ENCODE measurements around the gene EFCAB11. TPM values are rescaled to one million over a fixed set of nuclear protein-coding genes. Genes with fewer than 3 reads are reported as not detected.

Gene EFCAB11
- total and polyA plus RNA-seq, 2 experiments from 2014 or later, result 7.7 to 24.6 TPM

- TF ChIP-seq ETS1 (IDR thresholded peaks at IDR 0.05) (no peak), NANOG (IDR thresholded peaks at IDR 0.05; ENCODE audit: borderline replicate concordance) (no peak), REST (IDR thresholded peaks at IDR 0.05; ENCODE audit: unreplicated experiment) (no peak), EZH2phosphoT487 (IDR thresholded peaks at IDR 0.05; ENCODE audit: unreplicated experiment) (no peak), STAT1 (IDR thresholded peaks at IDR 0.05; ENCODE audit: unreplicated experiment) (no peak), CREB1 (CRISPR knock-in tag; IDR thresholded peaks at IDR 0.05; ENCODE audit: low read depth) (no peak)
Measured at GRCh38 chr14:89781046-89781445, 173.5 kb downstream of the EFCAB11 start (continued).

GRCh38 chr14:89779707-89780106, 174.8 kb downstream of the EFCAB11 start:
- H2AFZ ChIP-seq, result no peak overlapping the region
- Mint-ChIP-seq H3K4me3 (no peak overlapping the region), H3K27ac (no peak overlapping the region), H3K36me3 (ENCODE audit: low read depth) (no peaks in the 10 kb centered on the region), H3K9me3 (no peaks in the 10 kb centered on the region), H3K27me3 (ENCODE audit: insufficient read depth, low read depth, poor library complexity) (peaks cover 3% of the 10 kb centered on the region), H3K4me1 (peaks cover 7% of the 10 kb centered on the region; the same call in 2 of the 3 replicates)
- H3K27ac ChIP-seq (ENCODE audit: low read depth), result no peak overlapping the region
- peaks cover 3% of the 10 kb centered on the region; the same call in 1 of the 2 replicates for H3K9me2 ChIP-seq (ENCODE audit: insufficient read depth)
- no peaks in the 10 kb centered on the region for H3K36me3 ChIP-seq (ENCODE audit: insufficient read depth)
- DNase-seq (ENCODE audit: low spot score), result peak; percentile 70
- H3K4me1 ChIP-seq (ENCODE audit: insufficient read depth), result no peaks in the 10 kb centered on the region
- TF ChIP-seq STAT1 (IDR thresholded peaks at IDR 0.05; ENCODE audit: unreplicated experiment) (no peak), CTCF (conservative IDR thresholded peaks at IDR 0.05; ENCODE audit: low read depth in 2 of 2) (peak; percentile 47 to 68)
- peak; percentile 88 for ATAC-seq
- no peaks in the 10 kb centered on the region for H3K27me3 ChIP-seq (ENCODE audit: insufficient read depth)
- no peaks in the 10 kb centered on the region for H4K20me1 ChIP-seq (replicated peaks; ENCODE audit: insufficient read depth)
- H3F3A ChIP-seq (replicated peaks; ENCODE audit: low read depth), result no peaks in the 10 kb centered on the region
- no peaks in the 10 kb centered on the region for H3K79me2 ChIP-seq (replicated peaks; ENCODE audit: insufficient read depth)
- no peak overlapping the region for H3K4me2 ChIP-seq
- H3K4me3 ChIP-seq, result no peak overlapping the region

GRCh38 chr14:89775946-89776345, 178.6 kb downstream of the EFCAB11 start:
- Histone ChIP-seq H3K4me3 (no peak overlapping the region), H3K9me2 (ENCODE audit: insufficient read depth) (peaks cover 3% of the 10 kb centered on the region; the same call in 1 of the 2 replicates), H3K79me2 (replicated peaks; ENCODE audit: insufficient read depth) (no peaks in the 10 kb centered on the region), H3K4me1 (ENCODE audit: insufficient read depth) (peaks cover 12% of the 10 kb centered on the region), H3K36me3 (ENCODE audit: insufficient read depth) (no peaks in the 10 kb centered on the region), H3K27ac (ENCODE audit: low read depth) (no peak overlapping the region), H3K27me3 (ENCODE audit: insufficient read depth) (no peaks in the 10 kb centered on the region), H3F3A (replicated peaks; ENCODE audit: low read depth) (no peaks in the 10 kb centered on the region), H2AFZ (no peak overlapping the region), H3K4me2 (no peak overlapping the region), H4K20me1 (replicated peaks; ENCODE audit: insufficient read depth) (no peaks in the 10 kb centered on the region)
- no peaks in the 10 kb centered on the region for H3K36me3 Mint-ChIP-seq (ENCODE audit: low read depth)
- H3K9me3 Mint-ChIP-seq, result no peaks in the 10 kb centered on the region
- DNase-seq (ENCODE audit: low spot score) (no peak), ATAC-seq (no peak)
- H3K27ac Mint-ChIP-seq, result no peak overlapping the region
- peaks cover 29% of the 10 kb centered on the region for H3K4me1 Mint-ChIP-seq
- TF ChIP-seq JUNB (IDR thresholded peaks at IDR 0.05; ENCODE audit: unreplicated experiment), result no peak
- no peak for TF ChIP-seq CREB1 (CRISPR knock-in tag; IDR thresholded peaks at IDR 0.05; ENCODE audit: low read depth)
- TF ChIP-seq EZH2 (IDR thresholded peaks at IDR 0.05; ENCODE audit: low read depth, unreplicated experiment), result no peak
- no peak for TF ChIP-seq STAT1 (IDR thresholded peaks at IDR 0.05; ENCODE audit: unreplicated experiment)
- TF ChIP-seq ETS1 (IDR thresholded peaks at IDR 0.05), result no peak
- H3K4me3 Mint-ChIP-seq, result no peak overlapping the region
- peaks cover 11% of the 10 kb centered on the region for H3K27me3 Mint-ChIP-seq (ENCODE audit: insufficient read depth, low read depth, poor library complexity)

Measured in GM23338 (cell line).